ENCODE data around the gene TRABD2B. TPM values are rescaled to one million over a fixed set of nuclear protein-coding genes. Genes with fewer than 3 reads are reported as not detected.

TRABD2B gene
- total RNA-seq, 1 experiment from 2014 or later: 0.36 TPM

- H3K36me3 Mint-ChIP-seq (ENCODE audit: insufficient read depth, unreplicated experiment): no peaks in the 10 kb centered on the region
- no peak overlapping the region for H3K27ac Mint-ChIP-seq (ENCODE audit: unreplicated experiment)
- no peak overlapping the region for H3K4me3 ChIP-seq (ENCODE audit: low read depth, low read length)
- H3K4me3 Mint-ChIP-seq (ENCODE audit: unreplicated experiment): no peak overlapping the region
- intact Hi-C loops (cut with micrococcal nuclease; ENCODE audit: unreplicated experiment): no loop called here
- BruUV-seq (replicated peaks): no TSS peak
- no peaks in the 10 kb centered on the region for H3K36me3 ChIP-seq (ENCODE audit: control insufficient read depth, insufficient read depth, low read length)
- H3K9me3 ChIP-seq: no peaks in the 10 kb centered on the region
- DNase-seq: no peak
- no peaks in the 10 kb centered on the region for H3K4me1 Mint-ChIP-seq (ENCODE audit: low read depth, unreplicated experiment)
- no peaks in the 10 kb centered on the region for H3K4me1 ChIP-seq
- CTCF ChIA-PET: no interaction called here
- TF ChIP-seq CTCF (IDR thresholded peaks at IDR 0.05; ENCODE audit: insufficient read depth in 1 of 2, low read depth in 1 of 2, low read length in 1 of 2, severe bottlenecking in 1 of 2, unreplicated experiment in 1 of 2): no peak
- H3K27me3 ChIP-seq (replicated peaks; ENCODE audit: control insufficient read depth, insufficient read depth, low read length): no peaks in the 10 kb centered on the region
- no peaks in the 10 kb centered on the region for H3K27me3 Mint-ChIP-seq (ENCODE audit: insufficient read depth, unreplicated experiment)
- H3K9me3 Mint-ChIP-seq (ENCODE audit: unreplicated experiment): no peaks in the 10 kb centered on the region
- POLR2A ChIA-PET: no interaction called here
Measured at GRCh38 chr1:48030211-48030610, 33.0 kb upstream of the TRABD2B start.

- H3K4me1 ChIP-seq: no peaks in the 10 kb centered on the region
- DNase-seq: no peak
- Mint-ChIP-seq H3K4me3 (ENCODE audit: unreplicated experiment) (no peak overlapping the region), H3K36me3 (ENCODE audit: insufficient read depth, unreplicated experiment) (no peaks in the 10 kb centered on the region), H3K9me3 (ENCODE audit: unreplicated experiment) (no peaks in the 10 kb centered on the region), H3K27me3 (ENCODE audit: insufficient read depth, unreplicated experiment) (no peaks in the 10 kb centered on the region), H3K27ac (ENCODE audit: unreplicated experiment) (no peak overlapping the region), H3K4me1 (ENCODE audit: low read depth, unreplicated experiment) (no peaks in the 10 kb centered on the region)
- BruUV-seq (replicated peaks): no TSS peak
- no peaks in the 10 kb centered on the region for H3K36me3 ChIP-seq (ENCODE audit: control insufficient read depth, insufficient read depth, low read length)
- TF ChIP-seq CTCF (IDR thresholded peaks at IDR 0.05; ENCODE audit: insufficient read depth in 1 of 2, low read depth in 1 of 2, low read length in 1 of 2, severe bottlenecking in 1 of 2, unreplicated experiment in 1 of 2): no peak
- H3K27me3 ChIP-seq (replicated peaks; ENCODE audit: control insufficient read depth, insufficient read depth, low read length): no peaks in the 10 kb centered on the region
- no peak overlapping the region for H3K4me3 ChIP-seq (ENCODE audit: low read depth, low read length)
- intact Hi-C loops (cut with micrococcal nuclease; ENCODE audit: unreplicated experiment): no loop called here
- no peaks in the 10 kb centered on the region for H3K9me3 ChIP-seq
- ChIA-PET POLR2A (no interaction called here), CTCF (no interaction called here)
Measured at GRCh38 chr1:48028218-48029069, 31.3 kb upstream of the TRABD2B start.

GRCh38 chr1:48027533-48027835 lies 30.3 kb upstream of the TRABD2B start:
- CTCF ChIA-PET: no interaction called here
- no peak for TF ChIP-seq CTCF (IDR thresholded peaks at IDR 0.05; ENCODE audit: insufficient read depth in 1 of 2, low read depth in 1 of 2, low read length in 1 of 2, severe bottlenecking in 1 of 2, unreplicated experiment in 1 of 2)
- H3K4me1 Mint-ChIP-seq (ENCODE audit: low read depth, unreplicated experiment): no peaks in the 10 kb centered on the region

More at GRCh38 chr1:48027533-48027835, 30.3 kb upstream of the TRABD2B start:
- Histone ChIP-seq H3K4me3 (ENCODE audit: low read depth, low read length) (no peak overlapping the region), H3K9me3 (no peaks in the 10 kb centered on the region), H3K4me1 (no peaks in the 10 kb centered on the region), H3K36me3 (ENCODE audit: control insufficient read depth, insufficient read depth, low read length) (no peaks in the 10 kb centered on the region), H3K27me3 (replicated peaks; ENCODE audit: control insufficient read depth, insufficient read depth, low read length) (no peaks in the 10 kb centered on the region)
- BruUV-seq (replicated peaks): no TSS peak
- Mint-ChIP-seq H3K4me3 (ENCODE audit: unreplicated experiment) (no peak overlapping the region), H3K27ac (ENCODE audit: unreplicated experiment) (no peak overlapping the region), H3K27me3 (ENCODE audit: insufficient read depth, unreplicated experiment) (no peaks in the 10 kb centered on the region), H3K9me3 (ENCODE audit: unreplicated experiment) (no peaks in the 10 kb centered on the region), H3K36me3 (ENCODE audit: insufficient read depth, unreplicated experiment) (no peaks in the 10 kb centered on the region)
- intact Hi-C loops (cut with micrococcal nuclease; ENCODE audit: unreplicated experiment): no loop called here
- POLR2A ChIA-PET: no interaction called here
- DNase-seq: no peak
